CD4-positive, alpha-beta T cell treated with Interferon alpha-2 for 1 hour (primary cell): ENCODE data around the gene SLBP.

Source experiments
- DNase-seq, 2 donors: peaks; one replicate each; pipeline ENCODE4 v3.0.0-alpha.2; 2020 to 2022

Gene SLBP

DNA sequence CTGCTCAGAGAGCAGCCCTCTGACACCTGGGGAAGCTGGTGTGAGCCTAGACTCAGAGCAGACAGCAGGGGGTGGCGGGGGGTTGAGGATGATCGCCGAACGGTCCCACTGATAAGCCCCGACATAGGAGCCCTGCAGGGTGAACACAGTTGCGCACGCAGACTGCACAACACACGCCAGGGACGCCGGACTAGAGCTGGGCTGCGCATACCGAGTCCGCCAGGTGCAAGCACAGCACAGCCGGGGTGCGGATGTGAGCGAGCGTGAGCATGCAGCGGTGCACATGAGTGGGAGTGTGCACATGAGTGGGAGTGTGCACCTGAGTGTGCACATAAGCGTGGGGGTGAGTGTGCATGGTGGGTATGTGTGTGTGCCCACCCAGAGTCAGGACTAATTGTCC is 64.7 kb downstream of the SLBP start:
- DNase-seq = no peak

DNA sequence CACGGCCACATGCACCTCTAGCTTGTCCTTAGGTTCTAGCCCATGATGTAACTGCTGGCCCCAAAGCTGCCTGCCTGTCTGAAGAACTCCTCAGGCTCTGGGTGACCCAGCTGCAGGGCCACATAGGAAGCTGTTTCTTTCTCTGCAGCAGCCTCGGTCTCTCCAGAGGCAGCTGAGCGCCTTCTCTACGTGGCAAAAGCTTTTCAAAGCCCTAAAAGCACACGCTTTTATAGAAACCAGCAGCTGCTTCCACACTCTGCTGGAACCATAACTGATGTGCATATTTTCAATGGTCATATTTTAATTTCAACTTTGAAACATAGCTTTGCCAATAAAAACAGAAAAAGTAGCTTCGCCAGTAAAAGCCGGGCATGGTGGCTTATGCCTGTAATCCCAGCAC is 65.4 kb downstream of the SLBP start:
- DNase-seq = no peak

DNA sequence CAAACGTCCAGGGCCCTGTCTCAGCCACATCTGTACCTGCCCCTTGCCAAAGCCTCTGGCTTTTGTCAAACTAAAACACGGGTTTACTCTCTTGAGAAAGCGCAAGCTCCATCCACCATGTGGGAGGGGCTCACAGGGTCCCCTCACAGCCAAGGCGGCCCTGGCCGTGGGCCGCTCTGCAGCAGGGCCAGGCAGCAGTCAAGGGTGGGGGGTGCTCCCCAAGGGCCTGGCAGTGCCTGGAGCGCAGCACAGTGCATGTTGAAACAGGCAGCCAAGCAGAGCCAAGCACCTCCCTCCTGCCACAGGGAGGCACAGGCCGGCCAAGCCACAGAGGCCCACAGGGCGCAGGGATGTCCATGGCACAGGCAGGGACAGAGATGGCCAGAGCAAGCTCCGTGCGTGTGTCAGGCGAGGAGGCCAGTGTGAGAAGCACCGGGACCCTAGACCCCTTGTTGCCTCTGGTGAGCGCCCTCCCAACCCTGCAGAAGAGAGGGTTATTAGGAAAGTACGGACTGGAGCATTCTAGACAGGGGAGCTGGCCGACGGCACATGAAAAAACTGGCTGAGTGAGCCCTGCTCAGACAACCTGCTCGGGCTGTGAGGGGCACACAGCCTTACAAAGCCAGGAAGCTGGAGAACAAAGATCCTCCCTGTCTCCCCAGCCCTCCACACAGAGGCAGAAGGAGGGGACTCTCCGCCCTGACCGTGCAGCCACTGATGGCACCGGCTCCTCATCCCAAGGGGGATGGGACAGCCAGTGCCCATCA is 67.0 kb downstream of the SLBP start:
- no peak for DNase-seq

DNA sequence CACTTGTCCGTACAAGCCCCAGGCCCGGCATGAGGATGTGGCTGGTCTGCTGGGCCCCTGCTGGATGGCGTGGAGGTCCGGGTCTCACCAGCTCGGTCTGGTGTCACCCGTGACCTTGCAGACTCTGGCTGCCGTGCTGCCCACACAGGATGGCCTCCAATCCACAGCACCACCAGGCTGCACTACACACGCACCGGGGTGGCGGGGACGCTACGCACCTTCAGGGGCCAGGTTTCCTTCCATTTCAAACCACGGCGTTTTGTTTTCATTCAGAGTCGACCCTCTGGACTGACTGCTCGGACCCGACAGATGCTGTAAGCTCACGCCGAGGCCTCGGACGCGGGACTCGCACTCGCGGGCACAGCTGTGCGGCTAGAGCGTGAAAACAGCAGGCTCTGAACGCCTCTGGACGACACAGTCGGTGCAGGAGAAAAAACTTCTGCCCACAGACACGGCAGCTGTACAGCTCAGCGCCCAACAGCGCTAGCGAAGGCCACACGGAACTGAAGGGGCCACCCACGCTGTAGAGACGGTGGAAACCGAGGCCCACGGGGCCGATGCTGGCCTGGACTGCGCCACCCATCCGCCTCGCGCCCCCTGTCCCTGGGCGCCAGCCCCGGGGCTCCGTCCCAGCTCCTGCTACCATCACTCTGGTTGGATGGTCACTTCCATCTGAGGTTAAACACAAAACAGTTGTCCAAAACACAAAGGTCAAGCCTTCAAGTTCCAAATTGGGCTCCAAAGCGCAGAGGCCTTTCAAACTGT is 68.0 kb downstream of the SLBP start:
- DNase-seq = no peak
